IMR-90 (cell line): ENCODE measurements around the gene PIK3R3. TPM values are rescaled to one million over a fixed set of nuclear protein-coding genes. Genes with fewer than 3 reads are reported as not detected.

Experiments used
- ATAC-seq: fragments of 200-7000 bp; cut with Tn5 transposase; 2 replicates; pipeline ENCODE4 v1.9.1; 2020; ENCODE audit warnings: low read depth, mild to moderate bottlenecking, moderate library complexity
- BruUV-seq: library from RNA; stranded (reverse); fragments of 400-500 nt; replicated peaks from 2 replicates; lab custom pipeline; 2021; lab: Mats Ljungman, UMichigan
- CTCF ChIA-PET: fragments of 300-600 bp; formaldehyde crosslinking; extraction: SDS; loops from one replicate; lab custom pipeline; 2021; ENCODE audit warnings: antibody characterized with exemption; lab: Yijun Ruan, JAX
- POLR2A ChIA-PET: fragments of 300-600 bp; sonication (Branson Sonifier 250); formaldehyde crosslinking; loops from one replicate; lab custom pipeline; 2022; ENCODE audit warnings: antibody characterized with exemption; ENCODE audit not compliant: unreplicated experiment; lab: Charles Lee
- DNase-seq: peaks from one replicate; pipeline ENCODE4 v3.0.0; 2013
- H2AFZ ChIP-seq: replicated peaks from 2 replicates; pipeline ENCODE3; 2013; ENCODE audit warnings: low read length, mild to moderate bottlenecking; ENCODE audit not compliant: poor library complexity
- H2AK5ac ChIP-seq: 2 replicates; pipeline ENCODE4 v1.6.1; 2013; ENCODE audit warnings: low read depth, low read length, inconsistent platforms
- H2AK9ac ChIP-seq: replicated peaks from 2 replicates; pipeline ENCODE3; 2013; ENCODE audit warnings: mild to moderate bottlenecking, low read depth, low read length, moderate library complexity; ENCODE audit not compliant: poor library complexity
- H2BK120ac ChIP-seq: 2 replicates; pipeline ENCODE4 v1.6.1; 2013; ENCODE audit warnings: low read depth, low read length, inconsistent platforms
- H2BK15ac ChIP-seq: 3 replicates; pipeline ENCODE4 v1.6.1; 2013; ENCODE audit warnings: low read depth, low read length, inconsistent platforms
- H2BK20ac ChIP-seq: 2 replicates; pipeline ENCODE4 v1.6.1; 2013; ENCODE audit warnings: low read depth, mild to moderate bottlenecking, inconsistent platforms, low read length, moderate library complexity
- H2BK5ac ChIP-seq: 2 replicates; pipeline ENCODE4 v1.6.1; 2013; ENCODE audit warnings: mild to moderate bottlenecking, low read depth, low read length, inconsistent platforms; ENCODE audit not compliant: poor library complexity, severe bottlenecking
- H3K14ac ChIP-seq: replicated peaks from 2 replicates; pipeline ENCODE4 v1.6.1; 2013; ENCODE audit warnings: low read depth, low read length, inconsistent platforms
- H3K18ac ChIP-seq: 2 replicates; pipeline ENCODE4 v1.6.1; 2013; ENCODE audit warnings: low read depth, low read length, control low read depth
- H3K23ac ChIP-seq: 2 replicates; pipeline ENCODE4 v1.6.1; 2013; ENCODE audit warnings: low read depth, low read length, inconsistent platforms
- H3K27ac ChIP-seq: 2 replicates; pipeline ENCODE4 v1.5.1; 2013; ENCODE audit warnings: mild to moderate bottlenecking, control low read depth, low read length; ENCODE audit not compliant: insufficient read depth
- H3K27me3 ChIP-seq: 2 replicates; pipeline ENCODE4 v1.6.1; 2013; ENCODE audit warnings: low read length; ENCODE audit not compliant: control insufficient read depth, insufficient read depth
- H3K36me3 ChIP-seq: 2 replicates; pipeline ENCODE4 v1.6.1; 2013; ENCODE audit warnings: low read length, mixed read lengths; ENCODE audit not compliant: control insufficient read depth, insufficient read depth
- H3K4ac ChIP-seq: 2 replicates; pipeline ENCODE4 v1.6.1; 2013; ENCODE audit warnings: low read depth, low read length, inconsistent platforms
- H3K4me1 ChIP-seq: 2 replicates; pipeline ENCODE4 v1.6.1; 2013; ENCODE audit warnings: low read length, mixed read lengths; ENCODE audit not compliant: control insufficient read depth, insufficient read depth
- H3K4me2 ChIP-seq: 2 replicates; pipeline ENCODE4 v1.6.1; 2013; ENCODE audit warnings: low read depth, mild to moderate bottlenecking, control low read depth, low read length, moderate library complexity
- H3K4me3 ChIP-seq: 2 replicates; pipeline ENCODE4 v1.5.1; 2013; ENCODE audit warnings: low read depth, mild to moderate bottlenecking, control low read depth, low read length, moderate library complexity; ENCODE audit not compliant: insufficient read depth
- H3K56ac ChIP-seq: 2 replicates; pipeline ENCODE4 v1.6.1; 2013; ENCODE audit warnings: low read length, inconsistent platforms; ENCODE audit not compliant: insufficient read depth; ENCODE audit errors: extremely low read depth
- H3K79me1 ChIP-seq, 2 experiments: 2 replicates each; pipeline ENCODE4 v1.6.1; 2013; ENCODE audit warnings: low read length in 2 of 2, inconsistent platforms in 1 of 2, low read depth in 1 of 2
- H3K9ac ChIP-seq: 2 replicates; pipeline ENCODE4 v1.6.1; 2013; ENCODE audit warnings: low read depth, low read length, control low read depth
- H3K9me1 ChIP-seq: 2 replicates; pipeline ENCODE4 v1.6.1; 2013; ENCODE audit warnings: low read length, inconsistent platforms; ENCODE audit not compliant: insufficient read depth
- H3K9me3 ChIP-seq: 2 replicates; pipeline ENCODE4 v1.6.1; 2013; ENCODE audit warnings: low read length; ENCODE audit not compliant: control insufficient read depth, insufficient read depth
- H4K20me1 ChIP-seq: 2 replicates; pipeline ENCODE4 v1.6.1; 2013; ENCODE audit warnings: low read length, inconsistent platforms; ENCODE audit not compliant: insufficient read depth
- H4K5ac ChIP-seq: 2 replicates; pipeline ENCODE4 v1.6.1; 2013; ENCODE audit warnings: mild to moderate bottlenecking, low read depth, low read length, control low read depth
- H4K8ac ChIP-seq, 2 experiments: 2 replicates each; pipeline ENCODE4 v1.6.1; 2013; ENCODE audit warnings: low read depth in 2 of 2, low read length in 2 of 2, control low read depth in 1 of 2, inconsistent platforms in 1 of 2
- H4K91ac ChIP-seq: 2 replicates; pipeline ENCODE4 v1.6.1; 2013; ENCODE audit warnings: low read depth, low read length, inconsistent platforms; ENCODE audit not compliant: insufficient read depth
- MXI1 ChIP-seq: IDR thresholded peaks from 2 replicates; pipeline ENCODE4 v1.6.1; 2012; ENCODE audit warnings: low read depth, mild to moderate bottlenecking, low read length, moderate library complexity, borderline replicate concordance
- POLR2A ChIP-seq: IDR thresholded peaks from 2 replicates; pipeline ENCODE4 v1.6.1; 2012; ENCODE audit warnings: mild to moderate bottlenecking, low read depth, low read length
- whole genome bisulfite sequencing, 2 experiments: methylation state at CpG; one replicate each; pipeline versions ENCODE4 v1.1.5 to v1.1.7; 2013; ENCODE audit warnings: missing lambda C conversion rate in 2 of 2; ENCODE audit not compliant: insufficient read length in 1 of 2; ENCODE audit errors: extremely low coverage in 2 of 2; 5-methylcytosine and 5-hydroxymethylcytosine counted together
- dilution Hi-C: fragments of 300-500 bp; cut with HindIII; formaldehyde crosslinking; loops from one replicate; pipeline ENCODE4 v1.14.3; 2018; ENCODE audit warnings: low sequenced_read_pairs; ENCODE audit not compliant: unreplicated experiment
- in situ Hi-C: fragments of 300-500 bp; cut with MboI; formaldehyde crosslinking; loops from 3 replicates; pipeline ENCODE4 v1.14.3; 2019; ENCODE audit warnings: low sequenced_read_pairs, inconsistent platforms, mixed read lengths
- intact Hi-C: fragments of 100-400 bp; cut with micrococcal nuclease; formaldehyde crosslinking; loops from 2 replicates; pipeline ENCODE4 v1.10.0; 2022
- polyA plus RNA-seq, 3 experiments: library from polyadenylated mRNA; depleted of rRNA; stranded (reverse); fragments of >200 nt; gene quantifications; 2 replicates each; pipeline ENCODE4 v1.2.3, GENCODE V29; 2012; ENCODE audit warnings: low replicate concordance in 1 of 3
- total RNA-seq: library from RNA; depleted of rRNA; stranded (reverse); fragments of >200 nt; gene quantifications from 2 replicates; pipeline ENCODE4 v1.2.3, GENCODE V29; 2012

Gene PIK3R3
- total and polyA plus RNA-seq, 2 of the 4 experiments (the other 2 are of a cell fraction): 5.3 to 9.9 TPM

GRCh38 chr1:46005594-46005993 is 126.8 kb downstream of the PIK3R3 start:
- Histone ChIP-seq H3K4me3 (no peak overlapping the region), H3K4me1 (no peaks in the 10 kb centered on the region), H3K9me3 (no peaks in the 10 kb centered on the region), H3K14ac (no peak overlapping the region; the same call in 1 of the 2 replicates), H4K20me1 (no peaks in the 10 kb centered on the region), H4K91ac (no peak overlapping the region), H2AK9ac (no peak overlapping the region), H4K5ac (no peak overlapping the region), H2AFZ (no peak overlapping the region), H3K79me1 (no peaks in the 10 kb centered on the region; a peak in 1 of 4 replicates), H2AK5ac (no peak overlapping the region), H3K27me3 (no peaks in the 10 kb centered on the region), H3K4me2 (no peak overlapping the region), H3K27ac (no peak overlapping the region), H3K56ac (no peak overlapping the region), H2BK20ac (no peak overlapping the region), H3K4ac (no peak overlapping the region), H3K18ac (no peak overlapping the region), H2BK15ac (no peak overlapping the region), H2BK120ac (no peak overlapping the region), H4K8ac (no peak overlapping the region), H2BK5ac (no peak overlapping the region), H3K23ac (no peak overlapping the region), H3K9ac (no peak overlapping the region), H3K36me3 (peaks cover 20% of the 10 kb centered on the region), H3K9me1 (peaks cover 20% of the 10 kb centered on the region; the same call in 1 of the 2 replicates)
- ChIA-PET POLR2A (no interaction called here), CTCF (no interaction called here)
- WGBS, 2 experiments: no CpG with 5 or more reads among the region's 1 CpG
- intact Hi-C loops (no loop called here), in situ Hi-C loops (no loop called here), dilution Hi-C loops (no loop called here)
- ATAC-seq (no peak), DNase-seq (no peak)
- TF ChIP-seq MXI1 (no peak), POLR2A (no peak)
- no TSS peak for BruUV-seq
